GM12864 (cell line): ENCODE data around the gene QRICH1.

Source experiments
- DNase-seq: peaks from one replicate; pipeline ENCODE4 v3.0.0-alpha.2; 2011; ENCODE audit warnings: low read depth
- H3K4me3 ChIP-seq: 2 replicates; pipeline ENCODE4 v1.5.1; 2011; ENCODE audit warnings: mild to moderate bottlenecking, low read depth, low read length, control low read depth
- TF ChIP-seq, protein P1 (sequence below): IDR thresholded peaks from 2 replicates; pipeline ENCODE4 v1.5.1; 2011; ENCODE audit warnings: low read depth, mild to moderate bottlenecking, moderate library complexity, low read length, control low read depth, inconsistent platforms; ENCODE audit errors: missing control alignments

QRICH1 gene

DNA sequence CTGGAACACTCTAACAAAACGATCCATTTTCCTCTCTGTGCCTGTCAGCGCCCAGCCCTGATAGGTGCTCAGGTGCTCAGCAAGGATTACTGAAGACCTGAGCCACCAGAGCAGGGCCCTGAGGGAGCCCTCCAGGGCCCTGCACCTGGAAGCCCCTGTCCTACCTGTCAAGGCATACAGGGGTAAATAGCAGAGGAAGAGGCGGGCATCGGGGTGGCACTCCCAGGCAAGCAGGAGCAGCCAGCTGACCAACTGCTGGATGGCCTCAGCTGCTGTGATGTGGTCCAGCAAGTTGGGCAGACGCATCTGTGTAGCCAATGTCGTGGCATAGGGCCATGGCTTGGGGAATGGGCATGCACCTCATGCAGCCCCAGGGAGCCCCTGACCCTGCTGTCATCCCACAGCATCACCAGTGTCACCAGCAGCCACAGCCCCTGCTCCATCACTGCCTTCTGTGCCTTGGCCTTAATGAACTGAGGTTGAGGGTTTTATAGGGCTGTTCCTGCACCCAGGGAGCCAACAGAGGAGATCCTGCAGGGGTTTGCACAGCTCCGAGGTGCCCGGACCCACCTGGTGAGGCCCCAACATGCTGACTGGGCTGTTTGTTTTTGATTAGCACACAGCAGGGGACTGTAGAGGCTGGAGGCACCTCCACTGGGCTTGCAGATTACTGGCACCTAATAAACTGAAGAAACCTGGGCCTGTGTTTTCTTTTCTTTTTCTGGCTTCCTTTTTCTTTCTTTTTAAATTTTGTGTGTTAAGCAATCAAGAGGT lies 94.6 kb downstream of the QRICH1 start:
- H3K4me3 ChIP-seq: no peak overlapping the region
- TF ChIP-seq, protein P1, sequence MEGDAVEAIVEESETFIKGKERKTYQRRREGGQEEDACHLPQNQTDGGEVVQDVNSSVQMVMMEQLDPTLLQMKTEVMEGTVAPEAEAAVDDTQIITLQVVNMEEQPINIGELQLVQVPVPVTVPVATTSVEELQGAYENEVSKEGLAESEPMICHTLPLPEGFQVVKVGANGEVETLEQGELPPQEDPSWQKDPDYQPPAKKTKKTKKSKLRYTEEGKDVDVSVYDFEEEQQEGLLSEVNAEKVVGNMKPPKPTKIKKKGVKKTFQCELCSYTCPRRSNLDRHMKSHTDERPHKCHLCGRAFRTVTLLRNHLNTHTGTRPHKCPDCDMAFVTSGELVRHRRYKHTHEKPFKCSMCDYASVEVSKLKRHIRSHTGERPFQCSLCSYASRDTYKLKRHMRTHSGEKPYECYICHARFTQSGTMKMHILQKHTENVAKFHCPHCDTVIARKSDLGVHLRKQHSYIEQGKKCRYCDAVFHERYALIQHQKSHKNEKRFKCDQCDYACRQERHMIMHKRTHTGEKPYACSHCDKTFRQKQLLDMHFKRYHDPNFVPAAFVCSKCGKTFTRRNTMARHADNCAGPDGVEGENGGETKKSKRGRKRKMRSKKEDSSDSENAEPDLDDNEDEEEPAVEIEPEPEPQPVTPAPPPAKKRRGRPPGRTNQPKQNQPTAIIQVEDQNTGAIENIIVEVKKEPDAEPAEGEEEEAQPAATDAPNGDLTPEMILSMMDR: no peak
- no peak for DNase-seq

DNA sequence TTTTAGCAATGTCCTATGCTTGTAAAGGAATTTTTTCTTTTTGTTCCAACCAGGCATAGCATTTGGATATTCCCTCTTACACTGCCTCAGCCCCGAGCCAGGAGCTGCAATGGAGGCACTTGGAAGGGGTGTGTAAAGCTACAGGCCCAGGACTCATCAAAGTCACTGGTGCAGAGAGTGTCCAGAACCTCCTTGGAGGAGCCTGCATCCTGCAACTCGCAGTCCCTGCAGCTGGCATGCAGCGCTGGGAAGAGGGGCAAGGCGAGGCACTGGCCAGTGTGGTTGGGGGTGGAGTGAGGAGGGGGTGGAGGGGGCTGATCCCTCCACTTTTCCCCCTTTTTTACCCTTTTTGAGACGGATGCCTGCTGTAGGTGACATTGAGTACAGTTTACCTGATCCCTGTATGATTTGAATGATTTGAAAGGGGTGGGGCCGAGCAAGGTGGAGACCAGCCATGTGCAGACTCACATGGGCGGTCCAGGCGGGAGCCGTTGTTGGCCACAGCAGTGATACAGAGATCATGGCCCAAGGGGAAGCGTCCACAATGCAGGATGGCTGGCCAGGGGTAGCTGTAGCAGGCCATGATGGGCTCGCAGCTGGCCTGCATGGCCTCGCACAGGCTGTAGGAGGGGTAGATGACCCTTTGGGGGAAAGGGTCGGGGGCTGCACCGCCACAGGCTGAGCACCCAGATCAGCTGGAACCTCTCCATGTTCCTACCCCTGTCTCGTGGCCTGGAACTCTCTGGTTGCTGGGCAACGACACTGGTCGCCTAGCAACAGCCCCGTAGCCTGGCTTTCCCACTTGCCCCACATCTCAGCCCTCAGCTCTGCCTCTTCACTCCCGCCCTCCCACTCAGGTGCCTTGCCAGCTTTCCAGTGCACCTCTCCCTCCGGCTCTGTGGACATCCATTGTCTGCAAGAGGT lies 95.9 kb downstream of the QRICH1 start:
- no peak overlapping the region for H3K4me3 ChIP-seq
- TF ChIP-seq, protein P1: no peak
- no peak for DNase-seq

DNA sequence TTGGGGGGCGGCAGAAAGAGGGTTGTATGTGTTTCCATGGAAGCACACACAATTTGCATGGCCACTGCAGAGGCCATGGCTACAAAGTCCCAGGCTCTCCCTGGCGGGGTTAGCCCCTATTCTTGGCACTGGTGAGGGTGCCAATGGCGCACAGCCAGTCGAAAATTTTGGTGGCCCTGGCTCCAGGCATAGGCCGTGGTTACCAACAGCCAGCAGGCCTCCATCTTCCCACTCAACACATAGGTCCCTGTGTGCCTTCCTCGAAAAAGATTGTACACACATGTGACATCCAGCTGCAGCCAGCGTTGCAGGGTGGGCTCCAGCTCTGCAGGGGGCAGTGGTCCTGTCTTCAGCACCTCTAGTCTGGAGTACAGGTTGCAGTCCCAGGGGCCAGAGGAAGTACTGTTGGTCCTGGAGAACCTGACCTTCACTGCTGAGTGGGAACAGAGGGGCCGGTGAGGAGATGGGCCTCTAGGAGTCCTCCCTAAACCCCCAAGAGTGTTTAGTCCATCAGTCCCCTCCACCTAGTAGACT lies 96.7 kb downstream of the QRICH1 start:
- H3K4me3 ChIP-seq: no peak overlapping the region
- TF ChIP-seq, protein P1: no peak
- no peak for DNase-seq

DNA sequence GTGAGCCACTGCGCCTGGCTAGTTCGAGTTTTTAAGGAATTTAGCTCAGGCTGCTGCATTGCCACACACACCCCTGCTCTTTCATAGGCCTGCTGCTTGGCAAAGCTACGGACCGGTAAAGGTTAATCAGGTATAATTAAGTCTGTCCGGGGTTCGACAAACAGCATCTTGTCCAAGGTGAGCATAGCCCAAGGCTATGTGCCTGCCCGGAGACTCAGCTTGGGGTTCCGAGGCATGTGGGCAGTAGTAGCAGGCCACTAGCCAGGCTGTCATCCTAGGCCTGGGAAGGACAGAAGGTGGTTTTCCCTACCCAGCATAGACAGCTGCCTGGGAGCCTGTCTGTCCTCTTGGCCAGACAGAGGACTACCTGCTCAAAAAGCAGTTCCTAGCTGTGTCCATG lies 97.2 kb downstream of the QRICH1 start:
- TF ChIP-seq, protein P1: no peak
- DNase-seq: no peak

DNA sequence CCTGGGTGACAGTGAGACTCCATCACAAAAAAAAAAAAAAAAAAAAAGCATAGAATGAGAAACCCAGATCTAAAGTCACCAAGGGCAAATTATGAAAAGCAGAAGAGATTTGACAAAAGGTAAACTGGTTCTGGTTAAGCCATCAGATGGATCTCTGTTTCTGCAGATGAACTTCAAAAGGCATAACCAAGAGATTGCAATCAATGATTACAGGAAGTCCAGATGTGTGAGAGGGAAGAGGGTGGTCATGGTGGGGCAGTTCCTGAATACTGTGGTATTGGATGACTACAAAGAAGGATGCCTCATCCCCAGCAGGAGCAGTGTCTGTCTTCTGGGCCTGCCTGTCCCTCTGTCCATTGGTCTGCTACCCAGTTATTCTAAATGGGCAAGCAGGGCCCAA lies 100.0 kb downstream of the QRICH1 start:
- TF ChIP-seq, protein P1: no peak
- H3K4me3 ChIP-seq: no peak overlapping the region
- no peak for DNase-seq

More for the DNA sequence above, 97.2 kb downstream of the QRICH1 start:
- no peak overlapping the region for H3K4me3 ChIP-seq

DNA sequence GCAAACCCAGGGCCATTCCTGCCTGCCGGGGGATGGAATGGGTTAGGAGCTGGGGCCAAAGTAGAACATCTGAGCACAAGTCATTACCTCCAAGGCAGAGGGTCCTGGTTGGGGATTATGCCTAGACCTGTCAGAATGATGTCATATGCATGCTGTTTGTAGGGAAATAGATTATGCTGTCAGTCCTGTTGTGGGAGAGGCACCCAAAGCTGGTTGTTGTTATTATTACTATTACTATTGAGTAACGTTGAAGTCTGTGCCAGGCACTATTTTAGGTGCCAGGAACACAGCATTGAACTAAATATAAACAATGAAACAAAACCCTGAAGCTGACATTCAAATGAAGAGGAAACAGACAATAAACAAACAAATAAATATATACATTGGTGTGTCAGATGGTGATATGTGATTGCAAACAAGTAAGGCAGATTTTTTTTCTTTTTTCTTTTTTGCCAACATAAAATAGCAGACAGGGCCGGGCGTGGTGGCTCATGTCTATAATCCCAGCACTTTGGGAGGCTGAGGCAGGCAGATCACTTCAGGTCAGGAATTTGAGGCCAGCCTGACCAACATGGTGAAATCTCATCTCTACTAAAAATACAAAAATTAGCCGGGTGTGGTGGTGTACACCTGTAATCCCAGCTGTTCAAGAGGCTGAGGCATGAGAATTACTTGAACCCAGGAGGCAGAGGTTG lies 101.9 kb downstream of the QRICH1 start:
- H3K4me3 ChIP-seq: no peak overlapping the region; the same call in 1 of the 2 replicates
- DNase-seq: no peak
- TF ChIP-seq, protein P1: no peak
